Mucosa of descending colon (tissue), 3 donors: ENCODE measurements around the gene KCNK10. TPM values are rescaled to one million over a fixed set of nuclear protein-coding genes. Genes with fewer than 3 reads are reported as not detected.

Source experiments
- ATAC-seq: fragments of 200-7000 bp; cut with Tn5 transposase; one replicate; pipeline ENCODE4 v1.9.1; 2020; ENCODE audit warnings: mild to moderate bottlenecking, moderate library complexity
- DNase-seq, 3 donors: peaks; one replicate each; pipeline ENCODE4 v3.0.0-alpha.2; 2020
- H3K36me3 ChIP-seq: fragments of 200-600 bp; one replicate; pipeline ENCODE4 v1.8.0; 2021; ENCODE audit warnings: low read depth, mild to moderate bottlenecking
- H3K4me1 ChIP-seq: fragments of 200-600 bp; one replicate; pipeline ENCODE4 v1.8.0; 2021; ENCODE audit warnings: low read depth, mild to moderate bottlenecking
- H3K4me3 ChIP-seq: fragments of 200-600 bp; one replicate; pipeline ENCODE4 v1.8.0; 2021; ENCODE audit warnings: mild to moderate bottlenecking
- H3K9me3 ChIP-seq: fragments of 200-600 bp; one replicate; pipeline ENCODE4 v1.8.0; 2021; ENCODE audit warnings: mild to moderate bottlenecking
- intact Hi-C, 2 donors: fragments of 100-400 bp; cut with DNase I in 1 of 2; cut with micrococcal nuclease in 1 of 2; formaldehyde crosslinking; loops; one replicate each; pipeline versions ENCODE4 v1.11.0 to v1.11.1; 2022; cut with DNase I, micrococcal nuclease
- total RNA-seq, 3 donors: library from RNA; stranded (reverse); fragmentation: NEBNext Ultra II Directional in 2 of 3; extraction: Animal tissue kit (Norgen Biotek cat#: 25700) in 2 of 3; gene quantifications; one replicate each; pipeline versions ENCODE4 v1.2.1 to v1.2.4, GENCODE V29; 2021 to 2023
- TF ChIP-seq, protein P1 (sequence below): fragments of 200-600 bp; IDR thresholded peaks from one replicate; pipeline ENCODE4 v1.8.0; 2022; ENCODE audit warnings: antibody characterized with exemption, mild to moderate bottlenecking
- donor health status: DM: no; HTN: no; CAD: no; lungs with moderate emphysema.
- donor health status: DM: no; HTN: no; CAD: no.
- donor health status: DM: no; HTN: yes; CAD: no.

KCNK10 gene
- total RNA-seq, 3 donors from 2014 or later: 1.7 to 2.1 (median 2.0) TPM

DNA sequence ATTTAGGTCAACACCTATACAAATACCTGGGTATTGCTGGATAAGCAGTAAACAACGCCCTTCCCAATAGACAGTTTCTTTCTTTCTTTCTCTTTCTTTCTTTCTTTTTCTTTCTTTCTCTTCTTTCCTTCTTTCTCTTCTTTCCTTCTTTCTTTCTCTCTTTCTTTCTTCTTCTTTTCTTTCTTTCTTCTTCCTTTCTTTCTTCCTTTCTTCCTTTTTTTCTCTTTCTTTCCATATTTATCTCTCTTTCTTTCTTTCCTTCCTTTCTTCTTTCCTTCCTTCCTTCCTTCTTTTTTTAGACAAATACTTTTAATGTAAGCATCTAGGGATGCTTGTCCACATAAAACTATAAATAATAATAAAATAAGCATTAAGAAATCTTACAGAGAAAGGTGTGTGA is 123.2 kb downstream of the KCNK10 start:
- H3K36me3 ChIP-seq: no peaks in the 10 kb centered on the region
- no peak for DNase-seq
- H3K4me1 ChIP-seq: peaks cover 11% of the 10 kb centered on the region
- TF ChIP-seq, protein P1, sequence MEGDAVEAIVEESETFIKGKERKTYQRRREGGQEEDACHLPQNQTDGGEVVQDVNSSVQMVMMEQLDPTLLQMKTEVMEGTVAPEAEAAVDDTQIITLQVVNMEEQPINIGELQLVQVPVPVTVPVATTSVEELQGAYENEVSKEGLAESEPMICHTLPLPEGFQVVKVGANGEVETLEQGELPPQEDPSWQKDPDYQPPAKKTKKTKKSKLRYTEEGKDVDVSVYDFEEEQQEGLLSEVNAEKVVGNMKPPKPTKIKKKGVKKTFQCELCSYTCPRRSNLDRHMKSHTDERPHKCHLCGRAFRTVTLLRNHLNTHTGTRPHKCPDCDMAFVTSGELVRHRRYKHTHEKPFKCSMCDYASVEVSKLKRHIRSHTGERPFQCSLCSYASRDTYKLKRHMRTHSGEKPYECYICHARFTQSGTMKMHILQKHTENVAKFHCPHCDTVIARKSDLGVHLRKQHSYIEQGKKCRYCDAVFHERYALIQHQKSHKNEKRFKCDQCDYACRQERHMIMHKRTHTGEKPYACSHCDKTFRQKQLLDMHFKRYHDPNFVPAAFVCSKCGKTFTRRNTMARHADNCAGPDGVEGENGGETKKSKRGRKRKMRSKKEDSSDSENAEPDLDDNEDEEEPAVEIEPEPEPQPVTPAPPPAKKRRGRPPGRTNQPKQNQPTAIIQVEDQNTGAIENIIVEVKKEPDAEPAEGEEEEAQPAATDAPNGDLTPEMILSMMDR: no peak
- no peak overlapping the region for H3K4me3 ChIP-seq
- no peaks in the 10 kb centered on the region for H3K9me3 ChIP-seq
- intact Hi-C loops: no loop called here
- ATAC-seq: no peak

DNA sequence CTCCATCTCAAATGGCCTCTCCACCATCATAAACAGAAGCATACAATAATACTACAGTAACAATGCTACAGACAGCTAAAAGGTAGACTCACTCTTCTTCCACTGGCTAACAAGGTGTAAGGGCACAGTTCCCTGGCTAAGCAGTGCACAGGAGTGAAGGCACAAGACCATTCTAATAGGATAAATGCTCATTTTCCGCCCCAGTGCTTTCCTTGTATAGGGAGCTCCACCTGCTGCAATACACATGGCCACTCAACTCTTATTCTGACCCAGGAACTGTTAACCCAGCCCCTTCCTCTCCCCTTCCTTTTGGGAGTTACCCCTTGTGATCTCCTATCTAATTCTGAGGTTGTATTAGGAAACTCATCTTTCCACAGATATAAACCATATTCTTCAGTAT is 124.6 kb downstream of the KCNK10 start:
- DNase-seq (no peak), ATAC-seq (no peak)
- Histone ChIP-seq H3K4me1 (peaks cover 2% of the 10 kb centered on the region), H3K36me3 (no peaks in the 10 kb centered on the region), H3K4me3 (no peak overlapping the region), H3K9me3 (no peaks in the 10 kb centered on the region)
- intact Hi-C loops: no loop called here
- TF ChIP-seq, protein P1: no peak

GRCh38 chr14:88196925-88197324 is 126.1 kb downstream of the KCNK10 start:
- DNase-seq (no peak), ATAC-seq (no peak)
- Histone ChIP-seq H3K4me1 (no peaks in the 10 kb centered on the region), H3K4me3 (no peak overlapping the region), H3K36me3 (no peaks in the 10 kb centered on the region), H3K9me3 (no peaks in the 10 kb centered on the region)
- TF ChIP-seq, protein P1: no peak
- intact Hi-C loops: no loop called here

GRCh38 chr14:88196116-88196890 is 126.8 kb downstream of the KCNK10 start:
- TF ChIP-seq, protein P1: no peak
- intact Hi-C loops: no loop called here
- no peak for DNase-seq
- Histone ChIP-seq H3K4me1 (no peaks in the 10 kb centered on the region), H3K9me3 (no peaks in the 10 kb centered on the region), H3K4me3 (no peak overlapping the region), H3K36me3 (no peaks in the 10 kb centered on the region)
- no peak for ATAC-seq

- DNase-seq (no peak), ATAC-seq (no peak)
- TF ChIP-seq, protein P1: no peak
- Histone ChIP-seq H3K36me3 (no peaks in the 10 kb centered on the region), H3K4me1 (no peaks in the 10 kb centered on the region), H3K9me3 (no peaks in the 10 kb centered on the region), H3K4me3 (no peak overlapping the region)
- intact Hi-C loops: no loop called here
Measured at GRCh38 chr14:88195676-88196075, 127.4 kb downstream of the KCNK10 start.
